NB4 (cell line): Measurements from ENCODE around the gene AARSD1.

Experiments
- POLR2A ChIP-seq: IDR thresholded peaks from 2 replicates; pipeline ENCODE4 v1.6.1; 2011; ENCODE audit warnings: mild to moderate bottlenecking; ENCODE audit not compliant: insufficient read length; ENCODE audit errors: extremely low read depth
- TF ChIP-seq, protein P1 (sequence below): IDR thresholded peaks from one replicate; pipeline ENCODE4 v1.5.1; 2012; ENCODE audit warnings: low read depth, low read length
- TF ChIP-seq, protein P2 (sequence below): IDR thresholded peaks from 2 replicates; pipeline ENCODE4 v1.6.1; 2011; ENCODE audit warnings: low read depth, low read length

DNA sequence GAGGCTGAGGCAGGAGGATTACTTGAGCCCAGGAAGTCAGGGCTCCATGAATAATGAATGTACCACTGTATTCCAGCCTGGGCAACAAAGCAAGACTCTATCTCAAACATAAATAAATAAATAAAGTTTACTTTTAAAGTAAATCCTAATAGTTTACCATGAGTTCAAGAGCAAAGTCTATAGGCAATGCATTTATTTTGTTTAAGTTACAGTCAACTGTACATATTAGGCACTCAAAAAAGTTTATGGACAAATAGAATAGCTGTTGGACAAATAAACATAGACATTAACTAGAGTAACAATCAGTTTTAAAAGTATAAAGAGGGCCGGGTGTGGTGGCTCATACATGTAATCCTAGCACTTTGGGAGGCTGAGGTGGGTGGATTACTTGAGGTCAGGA, 3.7 kb upstream of the AARSD1 start:
- no peak for TF ChIP-seq POLR2A
- TF ChIP-seq, protein P1, sequence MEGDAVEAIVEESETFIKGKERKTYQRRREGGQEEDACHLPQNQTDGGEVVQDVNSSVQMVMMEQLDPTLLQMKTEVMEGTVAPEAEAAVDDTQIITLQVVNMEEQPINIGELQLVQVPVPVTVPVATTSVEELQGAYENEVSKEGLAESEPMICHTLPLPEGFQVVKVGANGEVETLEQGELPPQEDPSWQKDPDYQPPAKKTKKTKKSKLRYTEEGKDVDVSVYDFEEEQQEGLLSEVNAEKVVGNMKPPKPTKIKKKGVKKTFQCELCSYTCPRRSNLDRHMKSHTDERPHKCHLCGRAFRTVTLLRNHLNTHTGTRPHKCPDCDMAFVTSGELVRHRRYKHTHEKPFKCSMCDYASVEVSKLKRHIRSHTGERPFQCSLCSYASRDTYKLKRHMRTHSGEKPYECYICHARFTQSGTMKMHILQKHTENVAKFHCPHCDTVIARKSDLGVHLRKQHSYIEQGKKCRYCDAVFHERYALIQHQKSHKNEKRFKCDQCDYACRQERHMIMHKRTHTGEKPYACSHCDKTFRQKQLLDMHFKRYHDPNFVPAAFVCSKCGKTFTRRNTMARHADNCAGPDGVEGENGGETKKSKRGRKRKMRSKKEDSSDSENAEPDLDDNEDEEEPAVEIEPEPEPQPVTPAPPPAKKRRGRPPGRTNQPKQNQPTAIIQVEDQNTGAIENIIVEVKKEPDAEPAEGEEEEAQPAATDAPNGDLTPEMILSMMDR = no peak
- TF ChIP-seq, protein P2, sequence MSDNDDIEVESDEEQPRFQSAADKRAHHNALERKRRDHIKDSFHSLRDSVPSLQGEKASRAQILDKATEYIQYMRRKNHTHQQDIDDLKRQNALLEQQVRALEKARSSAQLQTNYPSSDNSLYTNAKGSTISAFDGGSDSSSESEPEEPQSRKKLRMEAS = no peak
